Breast epithelium (tissue), 3 donors: ENCODE results near the gene LPAR5.

Source experiments
- CTCF ChIP-seq, 3 donors: fragments of 450-650 bp; IDR thresholded peaks; one replicate each; pipeline ENCODE4 v1.5.1; 2016 to 2017; ENCODE audit warnings: antibody characterized with exemption in 3 of 3, mild to moderate bottlenecking in 3 of 3, moderate library complexity in 3 of 3
- POLR2AphosphoS5 ChIP-seq, 3 donors: sonication (generic); formaldehyde crosslinking; IDR thresholded peaks; one replicate each; pipeline ENCODE4 v1.6.1; 2017; ENCODE audit warnings: antibody characterized with exemption in 3 of 3

GRCh38 chr12:6569786-6570185 lies 66.0 kb downstream of the LPAR5 start:
- TF ChIP-seq POLR2AphosphoS5 (IDR thresholded peaks at IDR 0.05) = no peak
- no peak for TF ChIP-seq CTCF (IDR thresholded peaks at IDR 0.05)
